Keratinocyte (primary cell): ENCODE measurements around the gene SMYD2. TPM values are rescaled to one million over a fixed set of nuclear protein-coding genes. Genes with fewer than 3 reads are reported as not detected.

Source experiments
- DNase-seq: peaks from one replicate; pipeline ENCODE4 v3.0.0-alpha.2; 2011; ENCODE audit warnings: low read depth, missing footprints, low spot score
- FAIRE-seq: peaks from 2 replicates; lab custom pipeline; 2011; peaks lifted over from hg19 to GRCh38; lab: Jason Lieb, UNC
- H2AFZ ChIP-seq: 2 replicates; pipeline ENCODE4 v1.6.0; 2012; ENCODE audit warnings: low read length, control low read depth, inconsistent platforms; ENCODE audit not compliant: control insufficient read depth
- H3K27ac ChIP-seq: 2 replicates; pipeline ENCODE4 v1.5.1; 2011; ENCODE audit warnings: low read length; ENCODE audit not compliant: control insufficient read depth, insufficient read depth
- H3K27me3 ChIP-seq: 3 replicates; pipeline ENCODE4 v1.6.0; 2011; ENCODE audit warnings: low read length; ENCODE audit not compliant: control insufficient read depth, insufficient read depth; ENCODE audit errors: extremely low read depth
- H3K36me3 ChIP-seq, 2 experiments: 2 replicates in 1 of 2; 3 replicates in 1 of 2; pipeline ENCODE4 v1.5.1; 2011; ENCODE audit warnings: low read length in 2 of 2, mild to moderate bottlenecking in 1 of 2; ENCODE audit not compliant: control insufficient read depth in 2 of 2, insufficient read depth in 2 of 2; ENCODE audit errors: extremely low read depth in 1 of 2
- H3K4me1 ChIP-seq: 3 replicates; pipeline ENCODE4 v1.5.1; 2011; ENCODE audit warnings: low read length; ENCODE audit not compliant: control insufficient read depth, insufficient read depth; ENCODE audit errors: extremely low read depth
- H3K4me2 ChIP-seq: 3 replicates; pipeline ENCODE4 v1.6.0; 2011; ENCODE audit warnings: low read depth, low read length; ENCODE audit not compliant: control insufficient read depth, insufficient read depth; ENCODE audit errors: extremely low read depth
- H3K4me3 ChIP-seq, 3 experiments: fragments of 200-600 bp in 1 of 3; sonication (generic) in 1 of 3; 2 replicates in 2 of 3; 3 replicates in 1 of 3; pipeline ENCODE4 v1.5.1; 2011 to 2016; ENCODE audit warnings: low read length in 3 of 3, mild to moderate bottlenecking in 3 of 3, control low read depth in 2 of 3, inconsistent platforms in 1 of 3, low read depth in 1 of 3, mixed read lengths in 1 of 3, mixed run types in 1 of 3, moderate library complexity in 1 of 3; ENCODE audit not compliant: control insufficient read depth in 2 of 3, insufficient read depth in 2 of 3; ENCODE audit errors: extremely low read depth in 1 of 3
- H3K79me2 ChIP-seq: 2 replicates; pipeline ENCODE4 v1.6.0; 2012; ENCODE audit warnings: low read length; ENCODE audit not compliant: control insufficient read depth, insufficient read depth
- H3K9ac ChIP-seq: 3 replicates; pipeline ENCODE4 v1.6.0; 2011; ENCODE audit warnings: low read length; ENCODE audit not compliant: control insufficient read depth, insufficient read depth; ENCODE audit errors: extremely low read depth
- H3K9me1 ChIP-seq: 3 replicates; pipeline ENCODE4 v1.6.0; 2011; ENCODE audit warnings: low read length; ENCODE audit not compliant: control insufficient read depth, insufficient read depth; ENCODE audit errors: extremely low read depth
- H3K9me3 ChIP-seq: 2 replicates; pipeline ENCODE4 v1.5.1; 2012; ENCODE audit warnings: low read depth, low read length; ENCODE audit not compliant: control insufficient read depth
- H4K20me1 ChIP-seq: 3 replicates; pipeline ENCODE4 v1.6.0; 2011; ENCODE audit warnings: low read length; ENCODE audit not compliant: control insufficient read depth, insufficient read depth; ENCODE audit errors: extremely low read depth
- EZH2 ChIP-seq: IDR thresholded peaks from one replicate; pipeline ENCODE4 v1.6.1; 2012; ENCODE audit warnings: inconsistent platforms, mild to moderate bottlenecking, low read length, moderate library complexity
- dilution Hi-C: fragments of 300-500 bp; cut with MboI; formaldehyde crosslinking; loops from one replicate; pipeline ENCODE4 v1.7.0; 2020; ENCODE audit warnings: low sequenced_read_pairs; ENCODE audit not compliant: extremely low pct_ligation_motif_present
- polyA plus RNA-seq, 5 experiments: library from polyadenylated mRNA; depleted of rRNA in 3 of 5; stranded (reverse) in 3 of 5; stranded (forward) in 1 of 5; unstranded in 1 of 5; fragments of >200 nt; gene quantifications; 1 replicate in 1 of 5; 2 replicates in 3 of 5; 3 replicates in 1 of 5; pipeline versions ENCODE4 v1.2.1 to v1.2.3, GENCODE V29; 2011 to 2012; ENCODE audit warnings: missing spikeins in 2 of 5, low read depth in 1 of 5, low replicate concordance in 1 of 5
- TF ChIP-seq, protein P1 (sequence below), 3 experiments: IDR thresholded peaks in 1 of 3; conservative IDR thresholded peaks in 1 of 3; optimal IDR thresholded peaks in 1 of 3; 2 replicates in 2 of 3; 3 replicates in 1 of 3; pipeline versions ENCODE3 to v1.5.1; 2011; ENCODE audit warnings: low read length in 3 of 3, mild to moderate bottlenecking in 3 of 3, moderate library complexity in 2 of 3, control low read depth in 1 of 3, inconsistent platforms in 1 of 3; ENCODE audit not compliant: insufficient read depth in 2 of 3; ENCODE audit errors: extremely low read depth in 1 of 3

SMYD2 gene
- polyA plus RNA-seq, 1 donor (not counting 4 experiments of a cell fraction or from before 2014, with no cell fraction given), result 75.5 TPM

GRCh38 chr1:214341932-214342331 is 61.0 kb downstream of the SMYD2 start:
- FAIRE-seq (no peak), DNase-seq (no peak)
- H3K4me2 ChIP-seq, result no peak overlapping the region
- no peak for TF ChIP-seq EZH2
- TF ChIP-seq, protein P1, sequence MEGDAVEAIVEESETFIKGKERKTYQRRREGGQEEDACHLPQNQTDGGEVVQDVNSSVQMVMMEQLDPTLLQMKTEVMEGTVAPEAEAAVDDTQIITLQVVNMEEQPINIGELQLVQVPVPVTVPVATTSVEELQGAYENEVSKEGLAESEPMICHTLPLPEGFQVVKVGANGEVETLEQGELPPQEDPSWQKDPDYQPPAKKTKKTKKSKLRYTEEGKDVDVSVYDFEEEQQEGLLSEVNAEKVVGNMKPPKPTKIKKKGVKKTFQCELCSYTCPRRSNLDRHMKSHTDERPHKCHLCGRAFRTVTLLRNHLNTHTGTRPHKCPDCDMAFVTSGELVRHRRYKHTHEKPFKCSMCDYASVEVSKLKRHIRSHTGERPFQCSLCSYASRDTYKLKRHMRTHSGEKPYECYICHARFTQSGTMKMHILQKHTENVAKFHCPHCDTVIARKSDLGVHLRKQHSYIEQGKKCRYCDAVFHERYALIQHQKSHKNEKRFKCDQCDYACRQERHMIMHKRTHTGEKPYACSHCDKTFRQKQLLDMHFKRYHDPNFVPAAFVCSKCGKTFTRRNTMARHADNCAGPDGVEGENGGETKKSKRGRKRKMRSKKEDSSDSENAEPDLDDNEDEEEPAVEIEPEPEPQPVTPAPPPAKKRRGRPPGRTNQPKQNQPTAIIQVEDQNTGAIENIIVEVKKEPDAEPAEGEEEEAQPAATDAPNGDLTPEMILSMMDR (optimal IDR thresholded peaks at IDR 0.05 in 1 of 3, IDR thresholded peaks at IDR 0.05 in 1 of 3, conservative IDR thresholded peaks at IDR 0.05 in 1 of 3; ENCODE audit: extremely low read depth in 1 of 3, insufficient read depth in 2 of 3, low read length in 3 of 3), result no peak
- dilution Hi-C loops, result no loop called here
- no peak overlapping the region for H2AFZ ChIP-seq
- H3K4me3 ChIP-seq, result no peak overlapping the region
- no peaks in the 10 kb centered on the region for H3K27me3 ChIP-seq
- H3K36me3 ChIP-seq, result peaks cover 13 to 16% of the 10 kb centered on the region in 2 experiments
- no peaks in the 10 kb centered on the region for H3K9me1 ChIP-seq
- H4K20me1 ChIP-seq, result no peaks in the 10 kb centered on the region
- no peaks in the 10 kb centered on the region for H3K4me1 ChIP-seq
- H3K27ac ChIP-seq, result no peak overlapping the region
- H3K79me2 ChIP-seq, result no peaks in the 10 kb centered on the region
- no peaks in the 10 kb centered on the region for H3K9me3 ChIP-seq
- H3K9ac ChIP-seq, result no peak overlapping the region

DNA sequence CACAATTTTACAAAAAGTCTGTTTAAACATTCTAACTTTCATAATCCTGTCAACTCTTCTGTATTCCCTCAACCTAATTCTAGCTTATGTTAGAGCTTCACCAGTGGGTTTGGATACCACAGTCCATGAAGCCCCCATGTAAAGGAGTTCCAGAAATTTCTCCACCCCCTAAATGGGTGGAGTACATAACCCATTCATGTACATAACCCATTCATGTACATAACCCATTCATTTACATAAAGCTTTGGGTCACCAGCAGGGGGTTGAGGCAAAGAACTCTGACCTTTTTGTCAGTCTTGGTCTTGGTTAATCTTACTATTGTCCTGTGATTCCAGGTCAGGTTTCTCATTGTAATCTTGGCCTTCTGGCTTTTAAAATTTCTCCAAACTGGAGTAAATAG is 61.6 kb downstream of the SMYD2 start:
- no peak for TF ChIP-seq EZH2
- TF ChIP-seq, protein P1 (optimal IDR thresholded peaks at IDR 0.05 in 1 of 3, IDR thresholded peaks at IDR 0.05 in 1 of 3, conservative IDR thresholded peaks at IDR 0.05 in 1 of 3; ENCODE audit: extremely low read depth in 1 of 3, insufficient read depth in 2 of 3, low read length in 3 of 3), result no peak
- Histone ChIP-seq H2AFZ (no peak overlapping the region), H3K79me2 (no peaks in the 10 kb centered on the region), H3K9ac (no peak overlapping the region), H4K20me1 (no peaks in the 10 kb centered on the region), H3K9me3 (no peaks in the 10 kb centered on the region), H3K4me2 (no peak overlapping the region), H3K36me3 (peaks cover 12 to 13% of the 10 kb centered on the region in 2 experiments), H3K4me1 (no peaks in the 10 kb centered on the region), H3K9me1 (no peaks in the 10 kb centered on the region), H3K27ac (no peak overlapping the region), H3K4me3 (no peak overlapping the region), H3K27me3 (no peaks in the 10 kb centered on the region)
- DNase-seq (no peak), FAIRE-seq (no peak)
- dilution Hi-C loops, result no loop called here
